Activated T-helper 17 cell treated with anti-CD3 and anti-CD28 coated beads, Interleukin-2, amount 50 U/mL, for 72 hours (primary cell): Measurements from ENCODE around the gene TTBK2. TPM values are rescaled to one million over a fixed set of nuclear protein-coding genes. Genes with fewer than 3 reads are reported as not detected.

ENCODE experiments used
- ATAC-seq: fragments of 150-1000 bp; cut with Tn5 transposase; replicated peaks from 2 replicates; pipeline ENCODE4 v1.10.0; 2021; ENCODE audit warnings: mild to moderate bottlenecking, moderate library complexity
- H3K27ac Mint-ChIP-seq: one replicate; pipeline ENCODE4 v1.8.0; 2022; ENCODE audit warnings: mixed read lengths
- H3K27me3 Mint-ChIP-seq: one replicate; pipeline ENCODE4 v1.8.0; 2022; ENCODE audit warnings: mixed read lengths
- H3K36me3 Mint-ChIP-seq: one replicate; pipeline ENCODE4 v1.8.0; 2022; ENCODE audit warnings: low read depth, mild to moderate bottlenecking, mixed read lengths
- H3K4me1 Mint-ChIP-seq: one replicate; pipeline ENCODE4 v1.8.0; 2022; ENCODE audit warnings: mixed read lengths
- H3K4me3 Mint-ChIP-seq: one replicate; pipeline ENCODE4 v1.8.0; 2022; ENCODE audit warnings: mild to moderate bottlenecking, mixed read lengths
- H3K9me3 Mint-ChIP-seq: one replicate; pipeline ENCODE4 v1.8.0; 2022; ENCODE audit warnings: mixed read lengths
- total RNA-seq, 2 donors: library from RNA; stranded (reverse); gene quantifications; one replicate each; pipeline ENCODE4 v1.2.3, GENCODE V29; 2022

The TTBK2 gene
- total RNA-seq, 2 donors from 2014 or later: 8.1 to 10.7 TPM

- H3K4me1 Mint-ChIP-seq: no peaks in the 10 kb centered on the region
- H3K36me3 Mint-ChIP-seq: peaks cover 35% of the 10 kb centered on the region
- H3K9me3 Mint-ChIP-seq: no peaks in the 10 kb centered on the region
- H3K4me3 Mint-ChIP-seq: no peak overlapping the region
- ATAC-seq: no peak
- H3K27ac Mint-ChIP-seq: no peak overlapping the region
- no peaks in the 10 kb centered on the region for H3K27me3 Mint-ChIP-seq
Observed at GRCh38 chr15:42825599-42825998, 95.0 kb downstream of the TTBK2 start.

DNA sequence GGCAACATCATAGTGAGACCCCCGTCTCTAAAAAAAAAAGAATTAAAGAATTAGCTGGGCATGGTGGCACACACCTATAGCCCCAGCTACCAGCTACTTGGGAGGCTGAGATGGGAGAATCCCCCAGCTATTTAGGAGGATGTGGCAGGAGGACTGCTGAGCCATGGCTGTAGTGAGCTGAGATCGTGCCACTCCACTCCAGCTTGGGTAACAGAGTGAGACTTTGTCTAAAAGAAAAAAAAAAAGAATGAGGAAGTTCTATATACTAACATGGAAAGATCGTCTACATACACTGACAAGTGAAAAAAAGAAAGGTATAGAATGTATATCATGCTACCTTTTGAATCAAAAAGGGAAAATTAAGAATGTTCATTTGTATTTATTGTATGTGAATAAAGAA is 99.8 kb downstream of the TTBK2 start:
- no peak overlapping the region for H3K4me3 Mint-ChIP-seq
- H3K4me1 Mint-ChIP-seq: no peaks in the 10 kb centered on the region
- peaks cover 9% of the 10 kb centered on the region for H3K36me3 Mint-ChIP-seq
- H3K27ac Mint-ChIP-seq: no peak overlapping the region
- ATAC-seq: no peak
- no peaks in the 10 kb centered on the region for H3K9me3 Mint-ChIP-seq
- no peaks in the 10 kb centered on the region for H3K27me3 Mint-ChIP-seq

- no peak for ATAC-seq
- H3K4me1 Mint-ChIP-seq: no peaks in the 10 kb centered on the region
- no peaks in the 10 kb centered on the region for H3K27me3 Mint-ChIP-seq
Observed at GRCh38 chr15:42819786-42820185, 100.8 kb downstream of the TTBK2 start.

GRCh38 chr15:42811433-42811832 is 109.1 kb downstream of the TTBK2 start:
- no peaks in the 10 kb centered on the region for H3K9me3 Mint-ChIP-seq
- peaks cover 15% of the 10 kb centered on the region for H3K36me3 Mint-ChIP-seq
- no peak overlapping the region for H3K27ac Mint-ChIP-seq
- H3K4me1 Mint-ChIP-seq: no peaks in the 10 kb centered on the region
- H3K27me3 Mint-ChIP-seq: no peaks in the 10 kb centered on the region
- no peak overlapping the region for H3K4me3 Mint-ChIP-seq
- ATAC-seq: no peak

More at GRCh38 chr15:42819786-42820185, 100.8 kb downstream of the TTBK2 start:
- H3K4me3 Mint-ChIP-seq: no peak overlapping the region
- H3K36me3 Mint-ChIP-seq: peaks cover 9% of the 10 kb centered on the region
- no peaks in the 10 kb centered on the region for H3K9me3 Mint-ChIP-seq
- H3K27ac Mint-ChIP-seq: no peak overlapping the region

- no peak for ATAC-seq
- Mint-ChIP-seq H3K4me1 (no peaks in the 10 kb centered on the region), H3K4me3 (no peak overlapping the region), H3K27me3 (no peaks in the 10 kb centered on the region), H3K36me3 (peaks cover 15% of the 10 kb centered on the region), H3K27ac (no peak overlapping the region), H3K9me3 (no peaks in the 10 kb centered on the region)
Observed at GRCh38 chr15:42808913-42809312, 111.7 kb downstream of the TTBK2 start.

DNA sequence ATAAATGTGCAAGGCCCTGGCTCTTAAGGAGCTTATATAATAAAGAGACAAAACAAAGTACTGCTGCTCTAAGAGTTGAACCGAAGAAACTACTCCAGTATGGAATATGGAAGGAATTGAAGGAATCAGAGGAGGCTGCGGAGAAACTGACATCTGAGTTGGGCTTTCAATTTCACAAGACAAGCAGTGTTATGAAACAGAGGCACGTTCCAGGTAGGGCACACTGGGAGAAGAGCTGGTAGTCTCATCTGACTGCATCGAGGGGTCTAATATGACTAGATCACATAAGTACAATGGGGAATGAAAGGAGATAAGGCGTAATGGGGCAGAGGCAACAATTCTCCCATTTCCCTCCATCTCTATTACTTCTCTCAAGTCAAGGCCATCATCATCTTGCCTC is 115.3 kb downstream of the TTBK2 start:
- Mint-ChIP-seq H3K27ac (no peak overlapping the region), H3K36me3 (peaks cover 14% of the 10 kb centered on the region), H3K9me3 (no peaks in the 10 kb centered on the region), H3K27me3 (no peaks in the 10 kb centered on the region), H3K4me1 (no peaks in the 10 kb centered on the region), H3K4me3 (no peak overlapping the region)
- no peak for ATAC-seq

DNA sequence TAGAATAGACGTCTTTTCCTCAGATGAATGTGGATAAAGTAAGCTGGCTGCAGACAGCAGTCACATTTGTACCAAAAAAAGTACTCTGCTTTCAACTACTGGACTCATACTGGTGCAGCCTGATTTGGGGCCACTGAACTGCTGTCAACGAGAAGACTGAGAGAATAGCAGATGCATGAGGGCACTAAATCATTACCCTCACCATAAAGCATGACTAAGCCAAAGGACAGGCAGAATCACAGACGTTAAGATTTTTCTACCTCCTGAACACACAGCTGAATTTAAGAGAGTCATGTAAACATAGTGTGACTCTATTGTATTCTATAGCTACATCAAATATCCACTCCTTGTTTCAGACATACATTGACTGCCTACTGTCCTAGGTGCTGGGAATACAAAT is 115.8 kb downstream of the TTBK2 start:
- H3K27me3 Mint-ChIP-seq: no peaks in the 10 kb centered on the region
- no peak for ATAC-seq

GRCh38 chr15:42803436-42803835 is 117.1 kb downstream of the TTBK2 start:
- Mint-ChIP-seq H3K27me3 (no peaks in the 10 kb centered on the region), H3K4me3 (no peak overlapping the region), H3K9me3 (no peaks in the 10 kb centered on the region), H3K4me1 (peaks cover 3% of the 10 kb centered on the region), H3K27ac (no peak overlapping the region), H3K36me3 (peaks cover 11% of the 10 kb centered on the region)
- ATAC-seq: no peak

More for the DNA sequence above, 115.8 kb downstream of the TTBK2 start:
- H3K9me3 Mint-ChIP-seq: no peaks in the 10 kb centered on the region
- H3K36me3 Mint-ChIP-seq: peaks cover 11% of the 10 kb centered on the region
- no peak overlapping the region for H3K4me3 Mint-ChIP-seq
- no peaks in the 10 kb centered on the region for H3K4me1 Mint-ChIP-seq
- H3K27ac Mint-ChIP-seq: no peak overlapping the region

GRCh38 chr15:42802168-42802567 is 118.4 kb downstream of the TTBK2 start:
- Mint-ChIP-seq H3K27ac (no peak overlapping the region), H3K9me3 (no peaks in the 10 kb centered on the region), H3K36me3 (peaks cover 11% of the 10 kb centered on the region), H3K4me1 (peaks cover 7% of the 10 kb centered on the region), H3K27me3 (no peaks in the 10 kb centered on the region), H3K4me3 (no peak overlapping the region)
- no peak for ATAC-seq

GRCh38 chr15:42800731-42801474 is 119.7 kb downstream of the TTBK2 start:
- Mint-ChIP-seq H3K9me3 (no peaks in the 10 kb centered on the region), H3K4me3 (no peak overlapping the region), H3K27ac (no peak overlapping the region), H3K36me3 (peaks cover 11% of the 10 kb centered on the region), H3K27me3 (no peaks in the 10 kb centered on the region), H3K4me1 (peaks cover 13% of the 10 kb centered on the region)
- no peak for ATAC-seq

DNA sequence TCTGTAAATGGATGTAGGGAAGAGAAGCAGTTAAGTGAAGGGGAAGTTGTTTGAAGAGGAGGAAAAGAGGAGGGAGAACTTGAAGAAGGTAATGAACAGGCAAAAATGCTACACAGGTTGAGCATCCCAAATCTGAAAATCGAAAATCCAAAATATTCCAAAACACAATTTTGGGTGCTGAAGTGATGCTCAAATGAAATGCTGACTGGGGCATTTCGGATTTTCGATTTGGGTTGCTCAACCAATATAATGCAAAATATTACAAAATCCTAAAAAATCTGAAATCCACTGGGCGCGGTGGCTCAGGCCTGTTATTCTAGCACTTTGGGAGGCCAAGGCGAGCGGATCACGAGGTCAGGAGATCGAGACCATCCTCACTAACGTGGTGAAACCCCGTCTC is 121.8 kb downstream of the TTBK2 start:
- H3K36me3 Mint-ChIP-seq: peaks cover 21% of the 10 kb centered on the region
- H3K27me3 Mint-ChIP-seq: no peaks in the 10 kb centered on the region
- ATAC-seq: no peak
- H3K4me3 Mint-ChIP-seq: no peak overlapping the region
- H3K9me3 Mint-ChIP-seq: no peaks in the 10 kb centered on the region
- peak overlapping the region; percentile 28 for H3K27ac Mint-ChIP-seq
- H3K4me1 Mint-ChIP-seq: peaks cover 13% of the 10 kb centered on the region

GRCh38 chr15:42796955-42797782 is 123.4 kb downstream of the TTBK2 start:
- Mint-ChIP-seq H3K9me3 (no peaks in the 10 kb centered on the region), H3K4me1 (peaks cover 13% of the 10 kb centered on the region), H3K27me3 (no peaks in the 10 kb centered on the region), H3K36me3 (peaks cover 33% of the 10 kb centered on the region), H3K4me3 (no peak overlapping the region), H3K27ac (no peak overlapping the region)
- no peak for ATAC-seq

DNA sequence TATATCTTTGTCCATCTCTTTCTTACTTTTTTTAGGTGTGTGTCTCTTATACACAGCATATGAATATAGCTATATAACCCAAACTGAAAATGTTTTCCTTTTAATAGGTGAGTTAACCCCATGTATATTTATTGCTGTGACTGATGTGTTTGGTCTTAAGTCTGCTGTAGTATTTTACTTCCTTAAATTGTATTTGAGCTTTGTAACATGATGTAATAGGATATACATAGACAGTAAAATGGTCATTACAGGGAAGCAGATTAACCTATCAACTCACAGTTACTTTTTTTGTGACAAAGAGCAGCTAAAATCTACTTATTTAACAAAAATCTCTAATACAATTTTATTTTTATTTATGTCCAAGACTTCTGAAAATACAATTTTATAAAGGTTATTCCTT is 131.9 kb downstream of the TTBK2 start:
- Mint-ChIP-seq H3K9me3 (no peaks in the 10 kb centered on the region), H3K36me3 (peaks cover 16% of the 10 kb centered on the region), H3K4me3 (no peak overlapping the region), H3K4me1 (no peaks in the 10 kb centered on the region), H3K27me3 (no peaks in the 10 kb centered on the region), H3K27ac (no peak overlapping the region)
- ATAC-seq: no peak

DNA sequence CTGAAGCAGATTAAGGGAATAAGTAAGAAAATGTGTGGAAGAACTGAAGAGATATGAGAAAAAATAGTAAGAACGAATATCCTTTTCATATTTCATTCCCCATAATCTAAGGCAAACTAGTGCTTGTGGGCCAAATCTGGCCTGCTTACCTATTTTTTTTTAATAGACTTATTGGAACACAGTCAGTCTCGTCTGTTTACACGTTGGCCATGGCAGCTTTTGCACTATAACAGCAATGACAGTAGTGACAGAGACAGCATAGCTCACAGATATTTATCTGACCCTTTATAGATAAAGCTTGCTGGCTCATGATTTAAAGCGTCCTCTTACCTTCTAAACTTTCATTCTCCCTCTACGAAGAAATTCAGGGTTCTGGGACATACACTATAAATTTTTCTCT is 133.6 kb downstream of the TTBK2 start:
- Mint-ChIP-seq H3K27me3 (no peaks in the 10 kb centered on the region), H3K36me3 (peaks cover 15% of the 10 kb centered on the region), H3K4me1 (no peaks in the 10 kb centered on the region), H3K9me3 (no peaks in the 10 kb centered on the region), H3K4me3 (no peak overlapping the region), H3K27ac (no peak overlapping the region)
- no peak for ATAC-seq

DNA sequence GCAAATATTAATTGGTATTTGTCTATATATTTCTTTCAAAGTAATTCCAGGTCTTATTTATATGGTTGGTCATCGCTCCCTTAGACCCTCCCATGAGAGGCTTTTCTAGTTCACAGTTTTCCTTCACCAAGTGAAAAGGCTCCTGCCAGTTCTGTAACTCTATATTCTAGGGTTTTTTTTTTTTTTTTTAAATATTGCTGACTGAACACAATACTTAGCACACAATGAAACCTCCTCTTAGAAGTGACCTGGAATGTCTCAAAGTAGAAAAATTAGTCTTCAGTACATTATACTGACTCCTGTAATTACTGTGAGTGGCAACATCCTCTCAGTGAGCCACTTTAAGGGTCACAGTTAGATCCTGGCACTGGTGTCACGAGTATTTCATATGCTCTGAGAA is 135.0 kb downstream of the TTBK2 start:
- no peak for ATAC-seq
- H3K9me3 Mint-ChIP-seq: no peaks in the 10 kb centered on the region
- no peak overlapping the region for H3K4me3 Mint-ChIP-seq
- peaks cover 15% of the 10 kb centered on the region for H3K36me3 Mint-ChIP-seq
- no peaks in the 10 kb centered on the region for H3K27me3 Mint-ChIP-seq
- H3K27ac Mint-ChIP-seq: no peak overlapping the region
- no peaks in the 10 kb centered on the region for H3K4me1 Mint-ChIP-seq
